NCI-H1048 (cell line): Measurements from ENCODE around the gene CUBN.

ENCODE experiments used
- DNase-seq: peaks from one replicate; lab custom pipeline; 2025; lab: John Stamatoyannopoulos, UW

CUBN gene

GRCh38 chr10:16950656-16951601 lies 178.7 kb downstream of the CUBN start:
- peak; percentile 16 for DNase-seq

GRCh38 chr10:16949816-16950215 lies 179.8 kb downstream of the CUBN start:
- no peak for DNase-seq

DNA sequence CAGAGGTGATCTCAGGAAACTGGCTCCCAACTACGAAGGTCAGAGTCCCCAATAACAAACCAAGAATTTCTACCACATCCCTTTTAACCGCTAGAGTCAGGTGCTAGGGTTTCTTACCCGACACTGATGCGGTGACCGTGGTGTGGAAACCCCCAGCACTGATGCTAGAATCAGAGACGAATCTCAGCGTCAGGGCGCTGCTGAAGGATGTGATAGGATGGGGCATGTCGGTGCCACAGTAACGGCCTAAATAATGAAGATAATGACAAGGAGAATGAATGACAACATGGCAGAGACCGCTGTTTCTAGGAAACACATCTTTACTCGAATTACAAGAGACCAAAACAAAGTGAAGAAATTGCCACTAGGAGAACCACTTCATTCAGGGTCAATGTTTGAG lies 181.2 kb downstream of the CUBN start:
- no peak for DNase-seq

GRCh38 chr10:16947069-16947468 lies 182.5 kb downstream of the CUBN start:
- DNase-seq: no peak

GRCh38 chr10:16945593-16945992 lies 184.0 kb downstream of the CUBN start:
- no peak for DNase-seq

- DNase-seq: no peak
Measured at GRCh38 chr10:16944986-16945385, 184.6 kb downstream of the CUBN start.

DNA sequence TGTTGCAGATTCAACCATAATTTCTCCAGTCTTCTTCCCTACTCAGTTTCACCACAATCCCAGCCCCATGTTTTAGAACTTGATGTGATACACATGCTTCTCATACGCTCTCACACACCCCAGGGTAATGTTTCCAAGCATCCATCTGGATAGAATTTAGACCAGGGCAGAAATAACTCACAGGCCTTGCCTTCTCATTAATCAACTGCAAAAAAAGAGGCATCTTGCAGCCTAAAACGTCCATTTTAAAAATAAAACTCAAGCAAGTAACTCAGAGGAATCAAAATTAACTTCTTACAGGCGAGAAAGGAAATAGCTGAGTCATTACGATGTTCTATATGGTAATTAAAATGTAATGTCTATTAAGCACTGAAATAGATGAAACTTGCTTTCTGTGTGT lies 185.2 kb downstream of the CUBN start:
- DNase-seq: no peak

GRCh38 chr10:16943295-16944285 lies 186.0 kb downstream of the CUBN start:
- no peak for DNase-seq

GRCh38 chr10:16942381-16943078 lies 187.1 kb downstream of the CUBN start:
- DNase-seq: no peak

GRCh38 chr10:16941870-16942269 lies 187.7 kb downstream of the CUBN start:
- no peak for DNase-seq

DNA sequence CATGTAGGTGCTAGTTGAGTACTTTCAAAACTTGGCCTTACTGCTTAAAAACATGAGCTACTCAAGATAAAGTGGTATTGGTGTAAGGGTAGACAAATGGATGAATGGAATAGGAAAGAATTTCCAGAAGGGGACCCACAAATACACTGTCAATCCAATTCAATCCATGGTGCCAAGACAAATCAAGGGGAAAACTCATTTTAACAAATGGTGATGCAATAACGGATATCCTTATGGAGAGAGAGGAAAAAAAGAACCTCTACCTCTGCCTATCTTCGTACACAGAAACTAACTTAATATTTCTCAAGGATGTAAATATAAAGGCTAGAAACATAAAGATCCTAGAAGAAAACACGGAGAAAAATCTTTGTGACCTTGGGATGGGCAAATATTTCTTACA lies 188.5 kb downstream of the CUBN start:
- DNase-seq: no peak

GRCh38 chr10:16938952-16939351 lies 190.7 kb downstream of the CUBN start:
- no peak for DNase-seq

GRCh38 chr10:16934461-16934860 lies 195.2 kb downstream of the CUBN start:
- no peak for DNase-seq

- no peak for DNase-seq
Measured at GRCh38 chr10:16933783-16934182, 195.8 kb downstream of the CUBN start.

GRCh38 chr10:16931930-16932329 lies 197.7 kb downstream of the CUBN start:
- no peak for DNase-seq

DNA sequence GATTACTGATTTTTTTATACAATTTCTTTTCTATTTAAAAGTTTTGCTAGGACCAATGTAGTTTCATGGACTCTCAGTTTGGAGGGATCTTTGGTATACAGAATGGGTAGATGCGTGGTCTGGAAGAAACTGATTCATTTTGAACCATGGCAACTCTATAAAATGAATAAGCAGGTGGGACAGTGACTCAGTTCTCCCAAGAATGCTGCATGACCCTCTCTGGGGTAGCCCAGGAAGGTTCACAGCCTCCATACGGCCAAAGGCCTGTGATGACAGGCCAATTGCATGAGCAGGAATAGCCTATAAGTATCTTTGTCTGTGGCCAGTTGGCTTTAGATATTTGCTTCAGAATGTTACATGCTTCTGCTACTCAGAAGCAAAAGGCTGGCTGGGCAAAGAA lies 199.1 kb downstream of the CUBN start:
- DNase-seq: no peak

GRCh38 chr10:16929069-16929468 lies 200.5 kb downstream of the CUBN start:
- no peak for DNase-seq

GRCh38 chr10:16927546-16927945 lies 202.1 kb downstream of the CUBN start:
- no peak for DNase-seq

GRCh38 chr10:16923726-16924125 lies 205.9 kb downstream of the CUBN start:
- DNase-seq: no peak

- DNase-seq: no peak
Measured at GRCh38 chr10:16923309-16923708, 206.3 kb downstream of the CUBN start.

DNA sequence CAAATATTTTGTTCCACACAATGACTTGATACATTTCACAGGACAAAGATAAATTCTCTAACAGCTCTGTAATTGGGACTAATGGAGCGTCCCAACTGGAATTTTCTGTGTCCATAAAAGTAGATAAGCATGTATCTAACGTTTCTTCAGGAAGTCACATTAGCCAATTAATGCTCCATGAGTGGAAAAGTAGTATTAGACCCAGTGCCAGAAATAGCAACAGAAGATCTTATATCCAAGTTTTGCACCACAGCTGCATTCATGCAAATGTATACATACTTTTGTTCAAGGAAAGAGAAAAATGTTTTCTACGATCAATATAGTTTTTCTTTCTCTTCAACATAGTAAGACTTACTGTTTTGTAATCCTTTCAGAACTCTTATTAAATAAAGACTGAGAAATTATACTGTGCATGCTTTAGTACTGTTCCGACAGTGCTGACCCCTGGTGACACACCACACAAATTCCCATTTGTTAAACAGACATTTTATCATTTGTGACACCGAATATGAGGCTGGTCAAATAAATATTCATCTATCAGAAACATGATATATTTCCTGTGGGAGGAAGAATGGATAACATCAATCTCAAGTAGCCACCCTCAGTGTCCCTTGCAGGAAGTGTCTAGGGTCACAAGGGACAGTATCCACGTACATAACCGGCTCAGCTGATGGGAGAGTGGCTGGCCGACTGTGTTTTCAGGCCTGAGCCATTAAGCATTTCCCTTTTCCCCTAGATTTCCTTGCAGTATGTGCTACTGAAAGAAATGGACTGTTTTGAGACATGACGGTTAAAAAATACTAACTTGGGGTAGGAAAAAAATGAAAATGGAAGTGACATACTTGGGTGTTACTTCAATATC lies 210.3 kb downstream of the CUBN start:
- no peak for DNase-seq
